SHP77 treated with DMSO at 0.1 percent for 48 hours (cell line): ENCODE data around the gene TALDO1.
A peak's percentile ranks its signal among the peaks of the same experiment; 100 is the strongest.
"Not testable (repeated sequence)": the region's sequence is repeated elsewhere in the genome, so short reads cannot be mapped to it uniquely, and the experiment has no call there.

ENCODE experiments used
- DNase-seq: peaks from one replicate; lab custom pipeline; 2025; lab: John Stamatoyannopoulos, UW

The TALDO1 gene

DNA sequence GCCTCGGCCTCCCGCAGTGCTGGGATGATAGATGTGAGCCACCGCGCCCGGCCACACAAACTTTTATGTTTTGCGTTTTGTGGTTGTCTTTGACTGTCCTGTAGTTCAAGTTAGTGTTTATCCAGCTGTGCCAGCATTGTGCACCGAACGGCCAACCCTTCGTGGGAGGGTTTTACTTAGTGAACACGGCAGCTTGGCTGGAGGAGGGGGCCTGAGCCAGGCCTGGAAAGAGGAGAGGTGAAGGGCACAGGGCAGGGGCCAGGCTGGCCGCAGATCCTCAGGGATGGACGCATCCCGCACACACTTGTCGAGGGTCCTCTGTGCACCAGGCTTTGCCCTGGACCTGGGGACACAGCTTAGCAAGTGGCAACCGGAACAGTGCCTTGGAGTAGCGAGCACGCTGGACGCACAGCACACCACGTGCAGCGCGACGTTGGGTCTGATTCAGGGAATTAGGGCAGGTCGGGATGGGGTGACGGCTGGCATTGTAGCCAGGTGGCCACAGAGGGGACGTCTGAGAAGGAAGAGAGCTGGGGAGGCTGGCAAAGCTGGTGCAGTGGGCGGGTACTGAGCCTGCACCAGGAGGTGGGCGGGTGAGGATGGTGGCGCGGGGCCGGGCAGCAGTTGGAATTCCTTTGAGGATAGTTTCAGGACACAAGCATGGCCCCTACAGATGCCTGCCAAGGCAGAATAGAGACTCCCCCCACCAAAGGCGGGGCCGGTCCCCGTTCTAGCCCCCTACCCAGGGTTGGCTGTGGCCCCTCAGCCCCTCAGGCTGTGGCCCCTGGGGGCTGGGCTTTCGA is 27.8 kb upstream of the TALDO1 start:
- no peak for DNase-seq

DNA sequence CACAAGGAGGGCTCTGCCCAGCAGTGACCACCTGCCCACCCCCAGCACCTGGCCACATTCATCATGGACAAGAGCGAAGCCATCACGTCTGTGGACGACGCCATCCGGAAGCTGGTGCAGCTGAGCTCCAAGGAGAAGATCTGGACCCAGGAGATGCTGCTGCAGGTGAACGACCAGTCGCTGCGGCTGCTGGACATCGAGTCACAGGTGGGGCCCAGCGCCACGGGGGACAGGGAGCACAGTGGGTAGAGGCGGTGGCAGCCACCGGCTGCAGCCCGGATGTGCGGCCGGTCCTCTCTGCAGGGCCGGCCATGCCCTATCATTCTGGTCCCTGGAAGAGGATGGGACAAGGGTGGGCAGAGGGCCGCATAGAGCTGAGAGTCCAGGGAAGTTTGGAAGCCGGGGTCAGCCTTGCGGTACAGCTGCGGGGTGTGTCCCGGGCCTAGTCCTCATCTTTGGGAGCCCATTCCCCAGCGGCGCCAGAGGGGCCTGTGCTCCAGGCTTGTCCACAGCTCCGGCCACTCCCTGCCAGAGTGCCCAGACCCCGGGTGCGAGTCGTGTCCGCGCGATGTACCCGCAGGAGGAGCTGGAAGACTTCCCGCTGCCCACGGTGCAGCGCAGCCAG is 27.1 kb upstream of the TALDO1 start:
- DNase-seq: no peak

DNA sequence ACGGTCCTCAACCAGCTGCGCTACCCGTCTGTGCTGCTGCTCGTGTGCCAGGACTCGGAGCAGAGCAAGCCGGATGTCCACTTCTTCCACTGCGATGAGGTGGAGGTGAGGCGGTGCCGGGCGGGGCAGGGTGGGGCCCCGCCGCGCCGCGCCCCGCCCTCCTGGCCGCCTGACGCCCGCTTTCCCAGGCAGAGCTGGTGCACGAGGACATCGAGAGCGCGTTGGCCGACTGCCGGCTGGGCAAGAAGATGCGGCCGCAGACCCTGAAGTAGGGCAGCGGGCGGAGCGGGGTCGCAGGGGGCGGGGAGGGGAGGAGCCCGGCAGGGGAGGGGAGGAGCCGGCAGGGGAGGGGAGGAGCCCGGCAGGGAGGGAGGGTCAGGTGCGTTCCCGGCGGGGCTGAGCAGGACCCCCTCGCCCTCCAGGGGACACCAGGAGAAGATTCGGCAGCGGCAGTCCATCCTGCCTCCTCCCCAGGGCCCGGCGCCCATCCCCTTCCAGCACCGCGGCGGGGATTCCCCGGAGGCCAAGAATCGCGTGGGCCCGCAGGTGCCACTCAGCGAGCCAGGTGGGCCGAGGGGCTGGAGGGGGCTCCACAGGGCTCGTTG is 26.5 kb upstream of the TALDO1 start:
- DNase-seq: no peak

DNA sequence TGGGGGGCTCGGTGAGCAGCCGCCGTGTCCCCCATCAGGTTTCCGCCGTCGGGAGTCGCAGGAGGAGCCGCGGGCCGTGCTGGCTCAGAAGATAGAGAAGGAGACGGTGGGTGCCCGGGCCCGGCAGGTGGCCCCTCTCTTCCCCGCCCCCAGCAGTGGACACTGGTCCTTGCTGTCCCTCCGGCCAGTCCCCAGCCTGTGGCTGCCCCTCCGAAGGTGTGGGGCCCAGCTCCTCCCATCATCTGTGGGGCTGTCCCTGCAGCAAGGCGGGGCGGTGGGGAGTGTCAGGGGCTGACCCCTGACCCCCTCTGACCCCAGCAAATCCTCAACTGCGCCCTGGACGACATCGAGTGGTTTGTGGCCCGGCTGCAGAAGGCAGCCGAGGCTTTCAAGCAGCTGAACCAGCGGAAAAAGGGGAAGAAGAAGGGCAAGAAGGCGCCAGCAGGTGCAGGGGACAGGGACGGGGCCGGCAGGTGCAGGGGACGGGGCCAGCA is 26.0 kb upstream of the TALDO1 start:
- DNase-seq: no peak

DNA sequence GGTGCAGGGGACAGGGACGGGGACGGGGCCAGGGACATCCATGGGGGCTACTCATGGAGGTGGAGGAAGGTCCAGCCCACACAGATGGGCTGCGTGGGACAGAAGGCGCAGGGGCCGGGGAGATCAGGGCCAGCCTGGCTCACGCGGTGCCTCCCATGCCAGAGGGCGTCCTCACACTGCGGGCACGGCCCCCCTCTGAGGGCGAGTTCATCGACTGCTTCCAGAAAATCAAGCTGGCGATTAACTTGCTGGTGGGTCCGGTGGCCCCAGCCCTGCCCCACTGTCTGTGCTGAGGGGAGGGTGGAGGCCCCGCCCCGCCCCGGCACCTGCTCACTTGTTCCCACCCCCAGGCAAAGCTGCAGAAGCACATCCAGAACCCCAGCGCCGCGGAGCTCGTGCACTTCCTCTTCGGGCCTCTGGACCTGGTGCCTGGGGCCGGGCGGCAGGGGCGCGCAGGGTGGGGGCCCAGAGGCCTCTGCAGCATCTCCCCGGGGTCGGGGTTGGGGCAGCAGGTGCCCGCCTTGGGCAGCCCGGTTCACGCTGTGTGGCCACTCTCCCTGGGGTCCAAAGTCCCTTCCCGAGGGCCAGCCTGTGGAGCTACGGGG is 25.4 kb upstream of the TALDO1 start:
- DNase-seq: no peak

DNA sequence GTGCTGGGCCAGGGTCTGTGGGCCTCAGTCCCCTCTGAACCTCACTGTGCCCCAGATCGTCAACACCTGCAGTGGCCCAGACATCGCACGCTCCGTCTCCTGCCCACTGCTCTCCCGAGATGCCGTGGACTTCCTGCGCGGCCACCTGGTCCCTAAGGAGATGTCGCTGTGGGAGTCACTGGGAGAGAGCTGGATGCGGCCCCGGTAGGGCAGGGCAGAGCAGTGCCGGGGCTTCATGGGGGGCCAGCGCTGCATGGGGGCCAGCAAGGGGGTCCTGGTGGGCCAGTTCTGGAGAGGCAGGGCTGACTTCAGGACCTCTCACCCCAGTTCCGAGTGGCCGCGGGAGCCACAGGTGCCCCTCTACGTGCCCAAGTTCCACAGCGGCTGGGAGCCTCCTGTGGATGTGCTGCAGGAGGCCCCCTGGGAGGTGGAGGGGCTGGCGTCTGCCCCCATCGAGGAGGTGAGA is 24.9 kb upstream of the TALDO1 start:
- no peak for DNase-seq

DNA sequence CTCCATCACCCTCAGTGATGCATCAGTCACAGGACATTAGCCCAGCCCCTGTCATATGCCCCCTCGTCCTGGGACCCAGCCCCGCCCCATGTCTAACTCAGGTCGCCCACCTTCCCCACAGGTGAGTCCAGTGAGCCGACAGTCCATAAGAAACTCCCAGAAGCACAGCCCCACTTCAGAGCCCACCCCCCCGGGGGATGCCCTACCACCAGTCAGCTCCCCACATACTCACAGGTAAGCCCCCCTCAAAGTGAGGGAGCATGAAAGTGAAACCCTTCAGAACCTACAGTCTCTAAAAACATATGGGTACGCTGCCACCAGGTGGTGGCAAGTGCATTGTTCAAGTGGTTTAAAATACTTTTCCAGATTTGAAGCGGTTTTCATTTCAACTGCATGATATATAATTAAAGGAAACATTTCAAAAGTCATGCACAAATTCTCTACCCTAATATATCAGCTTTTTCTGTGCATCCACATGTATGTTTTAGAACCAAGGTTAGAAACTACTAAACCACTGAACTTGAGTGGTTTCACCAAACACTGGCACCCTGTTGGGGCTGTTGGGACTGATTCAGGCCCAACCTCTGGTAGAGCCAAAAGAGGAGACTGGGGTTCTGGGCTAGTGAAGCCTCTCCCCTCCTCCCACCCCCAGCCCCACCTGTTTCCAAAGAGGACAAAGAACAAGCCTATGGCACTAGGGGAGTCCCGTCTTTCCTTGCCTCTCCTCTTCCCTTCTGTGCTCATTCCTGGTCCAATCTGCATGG is 24.0 kb upstream of the TALDO1 start:
- DNase-seq: peak; percentile 8

DNA sequence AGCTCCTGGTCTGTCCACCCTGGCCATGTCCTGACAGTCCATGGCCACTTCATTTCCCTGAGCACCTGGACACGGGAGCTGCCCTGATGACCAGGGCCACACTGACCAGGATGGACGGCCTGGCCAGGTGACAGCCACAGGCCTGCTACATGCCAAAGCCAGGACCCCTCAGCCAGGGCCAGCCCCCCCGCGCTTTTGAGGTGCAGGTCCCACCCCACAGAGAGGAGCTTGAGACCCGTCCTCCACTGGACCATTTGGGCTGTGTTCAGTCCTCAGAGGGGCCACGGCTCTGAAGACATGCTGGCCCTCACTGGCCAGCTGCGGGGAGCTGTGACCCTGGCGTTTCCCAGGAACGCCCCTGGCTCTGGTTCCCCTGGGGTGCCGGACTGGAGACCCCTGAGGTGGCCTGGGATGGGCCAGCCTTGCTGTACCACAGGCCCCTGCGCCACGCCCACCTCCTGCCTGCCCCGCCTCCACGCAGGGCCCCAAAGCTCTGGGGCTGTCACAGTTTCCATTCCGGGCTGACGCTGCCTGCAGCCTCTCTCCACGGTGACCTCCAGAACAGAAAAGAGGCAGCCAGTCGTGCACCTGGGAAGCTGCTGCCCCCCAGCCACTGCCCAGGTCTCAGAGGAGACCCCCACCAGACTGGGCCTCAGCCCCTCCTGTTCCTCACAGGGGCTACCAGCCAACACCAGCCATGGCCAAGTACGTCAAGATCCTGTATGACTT is 23.1 kb upstream of the TALDO1 start:
- DNase-seq: no peak

DNA sequence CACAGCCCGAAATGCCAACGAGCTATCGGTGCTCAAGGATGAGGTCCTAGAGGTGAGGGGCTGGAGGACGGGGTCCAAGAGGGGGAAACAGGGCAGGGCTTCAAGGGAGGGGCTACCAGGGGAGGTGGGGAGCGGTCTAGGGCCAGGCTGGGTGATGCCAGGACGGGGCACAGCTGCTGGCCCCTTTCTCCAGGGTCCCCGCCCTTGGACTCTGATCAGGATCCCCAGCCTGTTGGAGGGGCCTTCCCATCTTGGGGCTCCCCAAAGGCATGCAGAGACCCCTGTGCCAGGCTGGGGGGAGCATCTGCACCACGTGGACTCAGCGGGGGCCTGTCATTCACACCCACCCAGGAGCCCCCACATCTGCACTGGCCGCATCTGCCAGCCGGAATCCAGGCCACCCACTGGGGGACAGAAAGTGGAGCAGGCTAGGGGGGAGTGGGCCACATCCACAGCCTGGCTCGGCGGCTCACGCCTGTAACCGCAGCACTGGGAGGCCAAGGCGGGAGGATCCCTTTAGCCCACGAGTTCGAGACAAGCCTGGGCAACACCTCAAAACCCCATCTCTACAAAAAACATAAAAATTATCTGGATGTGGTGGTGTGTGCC is 22.4 kb upstream of the TALDO1 start:
- no peak for DNase-seq

DNA sequence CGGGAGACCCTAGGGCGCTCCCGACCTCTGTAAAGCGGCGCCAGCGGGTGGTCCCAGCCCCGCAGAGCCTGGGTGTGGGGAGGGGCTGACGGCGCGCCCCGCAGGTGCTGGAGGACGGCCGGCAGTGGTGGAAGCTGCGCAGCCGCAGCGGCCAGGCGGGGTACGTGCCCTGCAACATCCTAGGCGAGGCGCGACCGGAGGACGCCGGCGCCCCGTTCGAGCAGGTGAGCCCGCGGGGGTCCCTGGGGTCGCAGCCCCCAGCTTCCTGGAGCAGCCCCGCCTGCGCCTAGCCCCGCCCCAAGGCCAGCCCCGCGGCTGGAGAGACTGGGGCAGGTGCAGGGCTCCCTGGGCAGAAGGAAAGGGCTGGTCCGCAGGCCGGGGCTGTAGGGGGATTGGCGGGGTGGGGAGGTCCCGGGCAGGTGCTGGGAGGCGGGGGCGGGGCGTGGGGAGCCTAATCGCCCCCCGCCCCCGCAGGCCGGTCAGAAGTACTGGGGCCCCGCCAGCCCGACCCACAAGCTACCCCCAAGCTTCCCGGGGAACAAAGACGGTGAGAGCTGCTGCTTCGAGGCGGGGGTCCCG is 21.6 kb upstream of the TALDO1 start:
- DNase-seq: no peak

DNA sequence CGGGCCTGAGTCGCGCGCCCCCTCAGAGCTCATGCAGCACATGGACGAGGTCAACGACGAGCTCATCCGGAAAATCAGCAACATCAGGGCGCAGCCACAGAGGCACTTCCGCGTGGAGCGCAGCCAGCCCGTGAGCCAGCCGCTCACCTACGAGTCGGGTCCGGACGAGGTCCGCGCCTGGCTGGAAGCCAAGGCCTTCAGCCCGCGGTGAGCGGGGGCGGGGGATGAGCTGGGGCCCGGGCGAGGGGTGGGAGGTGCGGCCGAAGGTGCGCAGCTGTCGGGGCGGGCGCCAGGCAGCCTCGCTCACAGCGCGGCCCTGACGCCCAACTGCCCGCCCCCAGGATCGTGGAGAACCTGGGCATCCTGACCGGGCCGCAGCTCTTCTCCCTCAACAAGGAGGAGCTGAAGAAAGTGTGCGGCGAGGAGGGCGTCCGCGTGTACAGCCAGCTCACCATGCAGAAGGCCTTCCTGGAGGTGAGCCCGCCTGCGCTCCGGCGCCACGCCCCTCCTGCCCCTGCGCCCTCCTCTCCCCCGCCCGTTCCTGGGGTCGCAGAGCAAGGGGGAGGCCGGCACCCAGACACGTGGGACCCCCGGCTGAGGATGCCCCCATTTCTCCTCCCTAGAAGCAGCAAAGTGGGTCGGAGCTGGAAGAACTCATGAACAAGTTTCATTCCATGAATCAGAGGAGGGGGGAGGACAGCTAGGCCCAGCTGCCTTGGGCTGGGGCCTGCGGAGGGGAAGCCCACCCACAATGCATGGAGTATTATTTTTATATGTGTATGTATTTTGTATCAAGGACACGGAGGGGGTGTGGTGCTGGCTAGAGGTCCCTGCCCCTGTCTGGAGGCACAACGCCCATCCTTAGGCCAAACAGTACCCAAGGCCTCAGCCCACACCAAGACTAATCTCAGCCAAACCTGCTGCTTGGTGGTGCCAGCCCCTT is 20.7 kb upstream of the TALDO1 start:
- DNase-seq: peak; percentile 7

DNA sequence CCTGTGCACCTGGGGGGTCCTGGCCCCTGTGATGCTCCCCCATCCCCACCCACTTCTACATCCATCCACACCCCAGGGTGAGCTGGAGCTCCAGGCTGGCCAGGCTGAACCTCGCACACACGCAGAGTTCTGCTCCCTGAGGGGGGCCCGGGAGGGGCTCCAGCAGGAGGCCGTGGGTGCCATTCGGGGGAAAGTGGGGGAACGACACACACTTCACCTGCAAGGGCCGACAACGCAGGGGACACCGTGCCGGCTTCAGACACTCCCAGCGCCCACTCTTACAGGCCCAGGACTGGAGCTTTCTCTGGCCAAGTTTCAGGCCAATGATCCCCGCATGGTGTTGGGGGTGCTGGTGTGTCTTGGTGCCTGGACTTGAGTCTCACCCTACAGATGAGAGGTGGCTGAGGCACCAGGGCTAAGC is 20.0 kb upstream of the TALDO1 start:
- DNase-seq: no peak

DNA sequence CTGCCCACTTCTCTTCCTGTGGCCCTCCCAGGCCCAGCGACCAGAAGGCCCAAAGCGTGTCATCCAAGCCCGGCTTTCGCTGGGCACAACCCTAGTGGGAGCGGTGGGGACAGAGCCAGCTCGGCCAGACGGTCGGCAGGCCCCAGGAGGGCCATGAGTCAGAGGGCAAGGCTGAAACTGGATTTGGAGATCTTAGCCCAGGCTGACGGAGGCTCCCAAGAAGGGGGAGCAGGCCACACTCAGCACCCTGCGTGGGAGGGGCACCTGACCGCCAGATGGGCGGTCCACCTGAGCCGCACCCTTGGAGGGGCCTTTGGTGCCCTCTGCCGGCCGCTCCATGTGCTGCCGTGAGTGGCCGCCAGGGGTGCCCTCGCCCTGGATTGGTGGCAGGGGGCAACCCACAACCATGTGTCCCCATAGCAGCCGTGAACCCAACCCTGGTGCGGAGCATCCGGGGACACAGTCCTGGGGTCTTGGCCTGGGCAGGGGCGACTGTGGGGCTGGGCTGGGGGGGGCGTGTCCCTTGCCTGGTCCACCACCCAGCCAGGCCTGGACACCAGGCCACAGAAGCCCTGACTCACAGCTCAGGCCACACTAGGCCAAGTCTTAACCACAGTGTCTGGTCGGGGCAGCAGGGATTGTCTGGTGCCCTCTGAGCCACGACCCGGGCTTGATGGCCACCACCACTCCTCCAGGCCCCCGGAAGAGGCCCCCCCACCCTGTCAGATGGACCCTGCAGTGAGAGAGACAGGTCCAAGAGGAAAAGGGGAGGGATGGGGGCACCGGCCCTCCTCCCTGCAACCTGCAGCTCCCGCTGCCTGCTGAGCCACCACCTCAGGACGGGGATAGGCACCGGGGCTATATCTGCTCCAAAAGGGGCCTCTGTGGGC is 19.2 kb upstream of the TALDO1 start:
- no peak for DNase-seq

DNA sequence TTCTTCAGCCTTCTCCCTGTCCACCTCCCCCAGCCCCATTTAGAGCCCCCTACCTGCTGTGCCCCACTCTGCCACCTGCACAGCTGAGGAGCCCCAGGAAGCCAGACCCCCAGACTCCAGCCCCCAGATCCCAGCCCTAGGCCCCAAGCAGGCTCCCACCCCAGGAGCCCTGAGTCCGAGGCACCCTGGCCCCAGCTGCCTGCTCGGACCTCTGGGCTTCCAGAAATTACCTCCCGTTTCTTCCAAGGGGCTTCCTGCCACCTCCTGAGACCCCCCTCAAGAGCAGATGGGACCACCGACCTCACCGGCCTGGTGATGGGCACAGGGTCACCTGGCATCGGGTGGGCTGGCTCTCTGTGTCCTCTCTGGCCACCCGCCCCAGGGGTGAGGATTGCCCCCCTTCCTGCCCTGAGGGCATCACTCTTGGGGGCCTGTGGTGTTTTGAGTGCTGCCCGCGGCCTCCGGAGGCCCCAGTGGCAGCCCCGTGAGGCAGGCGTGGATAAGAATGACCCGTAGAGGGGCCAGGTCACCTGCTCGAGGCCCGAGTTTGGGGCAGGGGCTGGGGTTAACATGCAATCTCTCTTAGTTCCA is 18.3 kb upstream of the TALDO1 start:
- no peak for DNase-seq

DNA sequence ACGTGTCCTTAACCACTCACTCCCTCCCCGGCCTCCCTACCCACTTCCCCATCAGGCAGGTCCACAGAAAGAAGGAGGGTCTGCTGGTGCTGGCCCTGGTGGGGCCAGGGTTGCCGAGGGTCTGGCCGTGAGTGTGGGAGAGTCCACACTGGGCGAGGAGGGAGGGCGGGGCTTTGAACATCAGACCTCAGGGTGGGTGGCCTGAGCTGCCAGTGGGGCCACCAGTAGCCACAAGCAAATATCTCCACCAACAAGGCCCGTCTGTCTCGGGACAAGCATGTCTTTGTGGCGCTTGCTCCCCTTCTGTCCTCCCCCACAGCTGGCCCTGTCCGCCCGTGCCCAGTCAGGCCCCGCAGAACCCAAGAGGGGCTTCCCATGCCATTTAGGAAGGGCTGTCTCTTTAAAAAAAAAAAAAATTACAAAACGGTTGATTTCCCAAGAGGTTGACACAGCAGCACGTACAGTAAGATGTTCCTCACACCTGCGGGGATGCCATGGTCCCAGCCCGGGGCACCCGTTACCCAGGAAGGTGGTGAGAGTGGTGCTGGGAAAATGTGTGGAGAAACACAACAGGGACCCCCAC is 17.7 kb upstream of the TALDO1 start:
- no peak for DNase-seq

DNA sequence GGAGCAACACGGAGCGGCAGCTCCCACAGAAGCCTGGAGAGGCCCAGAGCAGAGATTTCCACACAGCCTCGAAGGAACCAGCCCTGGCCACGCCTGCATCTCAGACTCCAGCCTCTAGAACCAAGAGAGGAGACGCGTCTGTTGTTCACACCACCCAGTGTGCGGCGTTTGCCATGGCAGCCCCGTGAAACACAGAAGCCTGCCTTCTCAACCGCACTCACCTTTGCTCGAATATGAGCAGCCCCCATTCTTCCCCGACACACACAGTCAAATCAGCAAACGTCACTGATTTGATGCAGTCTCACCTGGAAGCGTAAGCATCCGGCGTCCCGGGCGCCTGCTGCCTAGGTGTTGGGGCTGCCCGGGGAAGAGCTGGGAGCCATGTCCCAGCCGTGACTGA is 14.2 kb upstream of the TALDO1 start:
- no peak for DNase-seq

DNA sequence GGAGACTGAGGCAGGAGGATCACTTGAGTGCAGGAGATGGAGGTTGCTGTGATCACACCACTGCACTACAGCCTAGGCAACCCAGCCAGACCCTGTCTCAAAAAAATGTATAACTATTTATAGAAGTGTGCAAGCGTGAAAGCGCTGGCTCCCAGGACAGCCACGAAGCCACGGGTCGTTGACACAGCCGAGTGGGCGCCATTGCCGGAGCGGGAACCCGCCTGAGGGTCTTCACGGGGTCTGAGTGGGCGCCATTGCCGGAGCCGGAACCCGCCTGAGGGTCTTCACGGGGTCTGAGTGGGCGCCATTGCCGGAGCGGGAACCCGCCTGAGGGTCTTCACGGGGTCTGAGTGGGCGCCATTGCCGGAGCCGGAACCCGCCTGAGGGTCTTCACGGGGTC is 12.7 kb upstream of the TALDO1 start:
- DNase-seq: not testable (repeated sequence)
